ENCODE measurements around the gene TTLL8.

TTLL8 gene

GRCh38 chr22:49968831-49969661, 89.1 kb downstream of the TTLL8 start:
- peaks cover under 1% of the 10 kb centered on the region for H3K36me3 ChIP-seq (ENCODE audit: control insufficient read depth, insufficient read depth, low read length)
- H3K4me3 ChIP-seq (ENCODE audit: insufficient read depth, low read depth, low read length), result no peak overlapping the region
- H3K4me1 ChIP-seq (ENCODE audit: control insufficient read depth, insufficient read depth, low read length), result peaks cover 18% of the 10 kb centered on the region
- peaks cover 30% of the 10 kb centered on the region for H3K27me3 ChIP-seq (ENCODE audit: control insufficient read depth, insufficient read depth, low read length, poor library complexity, severe bottlenecking)
- H3K27ac ChIP-seq (ENCODE audit: insufficient read depth, low read depth, low read length, poor library complexity, severe bottlenecking), result no peak overlapping the region
- H3K9me3 ChIP-seq (ENCODE audit: control insufficient read depth, low read length), result no peaks in the 10 kb centered on the region
- 93 to 94% methylated on average over 16 of the region's 16 CpGs for WGBS, 2 experiments

All from ectodermal cell (in vitro differentiated cells).